Smooth muscle cell (in vitro differentiated cells): ENCODE data around the gene FLNC. TPM values are rescaled to one million over a fixed set of nuclear protein-coding genes. Genes with fewer than 3 reads are reported as not detected.

Source experiments
- DNase-seq: peaks from one replicate; lab custom pipeline; 2025; ENCODE audit not compliant: unreplicated experiment; lab: John Stamatoyannopoulos, UW
- H2AFZ ChIP-seq: fragments of 200-600 bp; sonication (generic); 2 replicates; pipeline ENCODE4 v1.6.0; 2016; ENCODE audit warnings: antibody characterized with exemption, low read depth, mild to moderate bottlenecking
- H3F3A ChIP-seq: fragments of 200-600 bp; sonication (generic); 2 replicates; pipeline ENCODE4 v1.6.0; 2017; ENCODE audit warnings: antibody characterized with exemption, low read depth
- H3K27ac ChIP-seq: fragments of 200-600 bp; sonication (generic); 2 replicates; pipeline ENCODE4 v1.5.1; 2016; ENCODE audit warnings: low read depth, mild to moderate bottlenecking
- H3K27me3 ChIP-seq: fragments of 200-600 bp; sonication (generic); 2 replicates; pipeline ENCODE4 v1.6.1; 2016; ENCODE audit warnings: low read depth, mild to moderate bottlenecking
- H3K36me3 ChIP-seq: fragments of 200-600 bp; sonication (generic); 2 replicates; pipeline ENCODE4 v1.5.1; 2016; ENCODE audit warnings: low read depth
- H3K4me1 ChIP-seq: fragments of 200-600 bp; sonication (generic); 2 replicates; pipeline ENCODE4 v1.5.1; 2016; ENCODE audit warnings: low read depth
- H3K4me2 ChIP-seq: fragments of 200-600 bp; sonication (generic); 2 replicates; pipeline ENCODE4 v1.6.0; 2016; ENCODE audit warnings: mild to moderate bottlenecking
- H3K4me3 ChIP-seq: fragments of 200-600 bp; sonication (generic); 2 replicates; pipeline ENCODE4 v1.5.1; 2016; ENCODE audit warnings: mild to moderate bottlenecking
- H3K79me2 ChIP-seq: fragments of 200-600 bp; sonication (generic); 2 replicates; pipeline ENCODE4 v1.6.0; 2016; ENCODE audit warnings: low read depth, mild to moderate bottlenecking
- H3K9ac ChIP-seq: fragments of 200-600 bp; sonication (generic); 2 replicates; pipeline ENCODE4 v1.6.0; 2016; ENCODE audit warnings: low read depth
- H3K9me3 ChIP-seq: fragments of 200-600 bp; sonication (generic); replicated peaks from 2 replicates; pipeline ENCODE4 v1.5.1; 2016; ENCODE audit warnings: low read depth
- H4K20me1 ChIP-seq: fragments of 200-600 bp; sonication (generic); 2 replicates; pipeline ENCODE4 v1.6.0; 2016; ENCODE audit warnings: low read depth
- WGBS: methylation state at CpG from one replicate; pipeline ENCODE4 v1.1.7; 2016; ENCODE audit warnings: low lambda C conversion rate; 5-methylcytosine and 5-hydroxymethylcytosine counted together
- polyA plus RNA-seq: library from polyadenylated mRNA; unstranded; fragments of >200 nt; fragmentation: Nextera tagmentation; extraction: Ambion mirVana; gene quantifications from 2 replicates; pipeline ENCODE4 v1.2.1, GENCODE V29; 2016
- total RNA-seq: library from RNA; depleted of rRNA; stranded (reverse); fragments of >200 nt; gene quantifications from 2 replicates; pipeline ENCODE4 v1.2.3, GENCODE V29; 2014
- TF ChIP-seq, protein P1 (sequence below): fragments of 200-600 bp; sonication (generic); IDR thresholded peaks from 2 replicates; pipeline ENCODE4 v1.5.1; 2017; ENCODE audit warnings: borderline replicate concordance, mild to moderate bottlenecking, antibody characterized with exemption; ENCODE audit not compliant: insufficient read depth, poor library complexity, severe bottlenecking

The FLNC gene
- total and polyA plus RNA-seq, 2 experiments from 2014 or later, result 31.7 to 34.2 TPM

- Histone ChIP-seq H3K9ac (peak overlapping the region; percentile 7), H3F3A (peaks cover 23% of the 10 kb centered on the region), H2AFZ (no peak overlapping the region), H3K9me3 (no peaks in the 10 kb centered on the region), H3K36me3 (no peaks in the 10 kb centered on the region), H3K27ac (peak overlapping the region; percentile 97), H3K79me2 (peaks cover 3% of the 10 kb centered on the region), H4K20me1 (peaks cover 10% of the 10 kb centered on the region), H3K27me3 (no peaks in the 10 kb centered on the region), H3K4me3 (no peak overlapping the region), H3K4me2 (no peak overlapping the region), H3K4me1 (peaks cover 32% of the 10 kb centered on the region)
- no peak for DNase-seq
- WGBS, result 100% methylated on average over 1 of the region's 1 CpG
- TF ChIP-seq, protein P1, sequence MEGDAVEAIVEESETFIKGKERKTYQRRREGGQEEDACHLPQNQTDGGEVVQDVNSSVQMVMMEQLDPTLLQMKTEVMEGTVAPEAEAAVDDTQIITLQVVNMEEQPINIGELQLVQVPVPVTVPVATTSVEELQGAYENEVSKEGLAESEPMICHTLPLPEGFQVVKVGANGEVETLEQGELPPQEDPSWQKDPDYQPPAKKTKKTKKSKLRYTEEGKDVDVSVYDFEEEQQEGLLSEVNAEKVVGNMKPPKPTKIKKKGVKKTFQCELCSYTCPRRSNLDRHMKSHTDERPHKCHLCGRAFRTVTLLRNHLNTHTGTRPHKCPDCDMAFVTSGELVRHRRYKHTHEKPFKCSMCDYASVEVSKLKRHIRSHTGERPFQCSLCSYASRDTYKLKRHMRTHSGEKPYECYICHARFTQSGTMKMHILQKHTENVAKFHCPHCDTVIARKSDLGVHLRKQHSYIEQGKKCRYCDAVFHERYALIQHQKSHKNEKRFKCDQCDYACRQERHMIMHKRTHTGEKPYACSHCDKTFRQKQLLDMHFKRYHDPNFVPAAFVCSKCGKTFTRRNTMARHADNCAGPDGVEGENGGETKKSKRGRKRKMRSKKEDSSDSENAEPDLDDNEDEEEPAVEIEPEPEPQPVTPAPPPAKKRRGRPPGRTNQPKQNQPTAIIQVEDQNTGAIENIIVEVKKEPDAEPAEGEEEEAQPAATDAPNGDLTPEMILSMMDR, result no peak
Observed at GRCh38 chr7:128826916-128827247, 3.3 kb upstream of the FLNC start.

DNA sequence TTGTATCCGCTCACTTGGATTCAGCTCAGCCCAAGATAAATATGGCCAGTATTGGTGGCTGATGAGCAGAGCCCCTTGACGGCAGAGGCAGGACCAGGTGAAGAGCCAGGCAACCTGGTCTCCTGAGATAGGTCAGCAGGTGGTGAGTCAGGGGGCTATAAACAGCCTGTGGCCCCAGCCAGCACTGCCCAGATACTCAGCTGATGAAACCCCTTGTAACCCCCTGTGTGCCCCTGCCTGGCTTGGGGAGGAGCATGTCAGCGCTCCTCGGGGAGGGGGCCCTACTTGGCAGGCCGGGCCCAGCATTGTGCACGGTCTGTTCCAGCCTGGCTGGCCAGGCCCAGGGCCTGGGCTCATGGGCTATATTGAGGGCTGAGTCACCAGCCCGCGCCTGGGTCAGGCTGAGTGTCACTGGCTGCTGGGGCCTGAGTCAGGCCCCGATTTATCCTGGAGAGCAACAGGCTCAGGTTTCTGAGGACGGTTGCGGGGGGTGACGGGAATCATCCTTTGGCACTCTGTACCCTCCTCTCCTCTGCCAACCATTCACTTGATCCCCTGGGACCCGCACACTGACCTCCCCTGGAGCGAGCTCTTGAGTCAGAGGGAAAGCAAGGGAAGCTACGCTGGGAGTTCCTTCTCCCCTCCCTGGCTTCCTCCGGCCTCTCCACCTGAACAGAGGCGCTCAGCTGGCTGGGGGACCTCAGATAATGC is 2.8 kb upstream of the FLNC start:
- Histone ChIP-seq H3K9me3 (no peaks in the 10 kb centered on the region), H3K27ac (peak overlapping the region; percentile 97), H3K9ac (peak overlapping the region; percentile 82), H3K4me2 (peak overlapping the region; percentile 67), H4K20me1 (peaks cover 12% of the 10 kb centered on the region), H3K79me2 (peaks cover 3% of the 10 kb centered on the region), H3K27me3 (no peaks in the 10 kb centered on the region), H3K36me3 (no peaks in the 10 kb centered on the region), H2AFZ (no peak overlapping the region), H3F3A (peaks cover 23% of the 10 kb centered on the region), H3K4me1 (peaks cover 37% of the 10 kb centered on the region), H3K4me3 (no peak overlapping the region)
- WGBS, result 29% methylated on average over 17 of the region's 17 CpGs
- DNase-seq, result peak; percentile 22
- TF ChIP-seq, protein P1, result no peak

- Histone ChIP-seq H3F3A (peaks cover 23% of the 10 kb centered on the region), H3K27ac (peak overlapping the region; percentile 97), H3K36me3 (no peaks in the 10 kb centered on the region), H3K9me3 (no peaks in the 10 kb centered on the region), H3K4me1 (peaks cover 44% of the 10 kb centered on the region), H2AFZ (no peak overlapping the region), H3K27me3 (no peaks in the 10 kb centered on the region), H3K4me2 (peak overlapping the region; percentile 67), H3K4me3 (no peak overlapping the region), H3K9ac (peak overlapping the region; percentile 82), H4K20me1 (peaks cover 19% of the 10 kb centered on the region), H3K79me2 (peaks cover 3% of the 10 kb centered on the region)
- 25% methylated on average over 10 of the region's 10 CpGs for WGBS
- TF ChIP-seq, protein P1, result no peak
- peak; percentile 22 for DNase-seq
Observed at GRCh38 chr7:128827971-128828711, 2.1 kb upstream of the FLNC start.
